Nephron progenitor cell (in vitro differentiated cells): ENCODE data around the gene ANKFY1.
"Not testable (repeated sequence)": the region's sequence is repeated elsewhere in the genome, so short reads cannot be mapped to it uniquely, and the experiment has no call there.

ENCODE experiments used
- DNase-seq: peaks from one replicate; pipeline ENCODE4 v3.0.0; 2021
- H3K27ac Mint-ChIP-seq: 2 replicates; pipeline ENCODE4 v1.8.0; 2021; ENCODE audit warnings: mild to moderate bottlenecking, moderate library complexity, mixed read lengths
- H3K27me3 Mint-ChIP-seq: 2 replicates; pipeline ENCODE4 v1.8.0; 2021; ENCODE audit warnings: mild to moderate bottlenecking, low read depth, mixed read lengths; ENCODE audit not compliant: poor library complexity
- H3K36me3 Mint-ChIP-seq: 2 replicates; pipeline ENCODE4 v1.8.0; 2021; ENCODE audit warnings: low read depth, mixed read lengths
- H3K4me1 Mint-ChIP-seq: 2 replicates; pipeline ENCODE4 v1.8.0; 2021; ENCODE audit warnings: mixed read lengths
- H3K4me3 Mint-ChIP-seq: 2 replicates; pipeline ENCODE4 v1.8.0; 2021; ENCODE audit warnings: mild to moderate bottlenecking, moderate library complexity, mixed read lengths
- H3K9me3 Mint-ChIP-seq: 2 replicates; pipeline ENCODE4 v1.8.0; 2021; ENCODE audit warnings: mild to moderate bottlenecking, moderate library complexity, mixed read lengths
- TF ChIP-seq, protein P1 (sequence below): fragments of 200-600 bp; sonication (generic); IDR thresholded peaks from 2 replicates; pipeline ENCODE4 v1.5.0; 2021; ENCODE audit warnings: antibody characterized with exemption

ANKFY1 gene

DNA sequence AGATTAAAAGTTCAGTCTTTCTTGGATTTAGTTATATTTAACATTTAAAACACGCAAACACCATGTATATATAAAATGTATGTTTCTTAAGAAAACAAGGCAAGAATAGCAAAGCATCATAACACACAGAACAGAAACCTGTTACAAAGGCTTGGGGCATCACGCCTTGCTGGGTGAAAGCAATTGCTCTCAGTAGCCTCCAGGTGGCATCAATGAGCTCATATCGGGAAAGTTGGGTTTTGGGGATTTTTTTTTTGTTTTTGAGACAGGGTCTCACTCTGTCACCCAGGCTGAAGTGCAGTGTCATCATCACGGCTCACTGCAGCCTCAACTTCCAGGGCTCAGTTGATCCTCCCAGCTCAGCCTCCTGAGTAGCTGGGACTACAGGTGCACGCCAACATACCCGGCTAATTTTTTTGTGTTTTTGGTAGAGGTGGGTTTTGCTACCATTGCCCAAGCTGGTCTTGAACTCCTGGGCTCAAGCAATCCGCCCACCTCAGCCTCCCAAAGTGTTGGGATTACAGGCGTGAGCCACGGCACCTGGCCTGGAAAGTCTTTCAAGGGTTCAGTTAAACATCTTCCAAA lies 63.9 kb downstream of the ANKFY1 start:
- H3K4me3 Mint-ChIP-seq = no peak overlapping the region
- DNase-seq = peak; percentile 46
- no peaks in the 10 kb centered on the region for H3K27me3 Mint-ChIP-seq
- no peaks in the 10 kb centered on the region for H3K4me1 Mint-ChIP-seq
- peaks cover 38% of the 10 kb centered on the region for H3K36me3 Mint-ChIP-seq
- H3K27ac Mint-ChIP-seq = no peak overlapping the region
- H3K9me3 Mint-ChIP-seq = no peaks in the 10 kb centered on the region
- TF ChIP-seq, protein P1, sequence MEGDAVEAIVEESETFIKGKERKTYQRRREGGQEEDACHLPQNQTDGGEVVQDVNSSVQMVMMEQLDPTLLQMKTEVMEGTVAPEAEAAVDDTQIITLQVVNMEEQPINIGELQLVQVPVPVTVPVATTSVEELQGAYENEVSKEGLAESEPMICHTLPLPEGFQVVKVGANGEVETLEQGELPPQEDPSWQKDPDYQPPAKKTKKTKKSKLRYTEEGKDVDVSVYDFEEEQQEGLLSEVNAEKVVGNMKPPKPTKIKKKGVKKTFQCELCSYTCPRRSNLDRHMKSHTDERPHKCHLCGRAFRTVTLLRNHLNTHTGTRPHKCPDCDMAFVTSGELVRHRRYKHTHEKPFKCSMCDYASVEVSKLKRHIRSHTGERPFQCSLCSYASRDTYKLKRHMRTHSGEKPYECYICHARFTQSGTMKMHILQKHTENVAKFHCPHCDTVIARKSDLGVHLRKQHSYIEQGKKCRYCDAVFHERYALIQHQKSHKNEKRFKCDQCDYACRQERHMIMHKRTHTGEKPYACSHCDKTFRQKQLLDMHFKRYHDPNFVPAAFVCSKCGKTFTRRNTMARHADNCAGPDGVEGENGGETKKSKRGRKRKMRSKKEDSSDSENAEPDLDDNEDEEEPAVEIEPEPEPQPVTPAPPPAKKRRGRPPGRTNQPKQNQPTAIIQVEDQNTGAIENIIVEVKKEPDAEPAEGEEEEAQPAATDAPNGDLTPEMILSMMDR = peak; percentile 69

DNA sequence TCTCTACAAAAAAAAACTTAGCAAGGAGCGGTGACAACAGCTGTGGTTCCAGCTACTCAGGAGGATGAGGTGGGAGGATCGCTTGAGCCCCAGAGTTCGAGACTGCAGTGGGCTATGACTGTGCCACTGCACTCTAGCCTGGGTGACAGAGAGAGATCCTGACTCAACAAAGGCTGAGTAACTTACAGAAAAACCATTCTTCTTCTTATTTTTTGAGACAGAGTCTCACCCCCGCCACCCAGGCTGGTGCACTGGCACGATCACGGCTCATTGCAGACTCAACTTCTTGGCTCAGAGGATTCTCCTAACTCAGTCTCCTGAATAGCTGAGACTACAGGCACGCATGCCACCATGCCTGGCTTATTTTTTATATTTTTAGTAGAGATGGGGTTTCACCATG lies 64.8 kb downstream of the ANKFY1 start:
- H3K27me3 Mint-ChIP-seq = no peaks in the 10 kb centered on the region
- no peak for DNase-seq
- no peaks in the 10 kb centered on the region for H3K9me3 Mint-ChIP-seq
- no peak overlapping the region for H3K4me3 Mint-ChIP-seq
- H3K4me1 Mint-ChIP-seq = no peaks in the 10 kb centered on the region
- no peak overlapping the region for H3K27ac Mint-ChIP-seq
- TF ChIP-seq, protein P1 = no peak
- H3K36me3 Mint-ChIP-seq = peaks cover 38% of the 10 kb centered on the region

DNA sequence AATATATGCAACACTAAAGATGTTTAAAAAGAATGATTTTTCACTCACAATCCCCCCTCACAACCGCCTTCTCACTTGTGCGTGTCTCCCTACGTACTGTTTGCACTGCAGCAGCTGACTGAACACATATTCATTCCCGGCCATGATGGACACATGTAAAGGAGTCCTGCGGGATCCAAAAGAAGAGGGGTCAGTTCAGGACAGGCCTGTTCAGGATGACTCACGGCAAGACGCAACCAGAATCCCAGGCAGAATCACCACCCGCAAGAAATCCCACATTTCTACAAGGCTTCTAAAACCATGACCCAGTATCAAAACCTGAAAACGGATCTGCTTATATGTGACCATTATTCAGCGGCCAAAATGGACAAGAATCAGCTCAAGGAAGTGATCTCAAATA lies 68.5 kb downstream of the ANKFY1 start:
- Mint-ChIP-seq H3K9me3 (no peaks in the 10 kb centered on the region), H3K27ac (no peak overlapping the region), H3K4me1 (no peaks in the 10 kb centered on the region), H3K4me3 (no peak overlapping the region), H3K36me3 (peaks cover 47% of the 10 kb centered on the region), H3K27me3 (no peaks in the 10 kb centered on the region)
- DNase-seq = no peak
- TF ChIP-seq, protein P1 = no peak

DNA sequence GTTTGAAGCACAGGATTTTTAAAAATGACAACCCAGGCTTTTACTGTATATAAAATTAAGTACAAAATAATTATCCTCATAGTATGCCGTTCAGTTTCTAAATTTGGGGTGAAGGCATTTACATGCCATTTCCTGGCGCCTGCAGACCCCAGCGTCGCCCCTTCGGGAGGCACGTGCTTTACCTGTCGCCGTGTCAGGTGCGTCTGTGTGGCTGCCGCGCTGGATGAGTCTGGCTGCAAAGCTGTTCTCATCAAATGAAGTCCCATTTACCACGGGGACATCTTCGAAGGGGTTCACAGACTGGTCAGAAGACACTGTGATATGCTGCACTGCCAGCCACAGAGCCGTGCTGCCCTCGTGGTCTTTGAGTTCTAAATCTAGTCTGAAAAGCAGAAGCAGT lies 69.0 kb downstream of the ANKFY1 start:
- Mint-ChIP-seq H3K27ac (no peak overlapping the region), H3K36me3 (peaks cover 51% of the 10 kb centered on the region), H3K4me3 (no peak overlapping the region), H3K4me1 (no peaks in the 10 kb centered on the region), H3K9me3 (no peaks in the 10 kb centered on the region), H3K27me3 (no peaks in the 10 kb centered on the region)
- TF ChIP-seq, protein P1 = no peak
- DNase-seq = no peak

DNA sequence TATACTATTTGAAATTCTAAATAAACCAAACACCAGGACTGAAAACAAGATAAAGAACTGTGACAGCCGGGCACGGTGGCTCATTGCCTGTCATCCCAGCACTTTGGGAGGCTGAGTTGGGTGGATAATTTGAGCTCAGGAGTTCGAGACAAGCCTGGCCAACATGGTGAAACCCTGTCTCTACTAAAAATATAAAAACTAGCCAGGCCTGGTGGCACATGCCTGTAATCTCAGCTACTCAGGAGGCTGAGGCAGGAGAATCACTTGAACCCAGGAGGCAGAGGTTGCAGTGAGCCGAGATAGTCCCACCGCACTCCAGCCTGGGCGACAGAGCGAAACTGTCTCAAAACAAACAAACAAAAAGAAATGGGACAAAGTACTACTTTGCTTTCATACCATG lies 73.0 kb downstream of the ANKFY1 start:
- Mint-ChIP-seq H3K36me3 (peaks cover 71% of the 10 kb centered on the region), H3K4me1 (peaks cover 25% of the 10 kb centered on the region)
- H3K9me3 Mint-ChIP-seq, H3K4me3 Mint-ChIP-seq, H3K27me3 Mint-ChIP-seq, DNase-seq, H3K27ac Mint-ChIP-seq: not testable (repeated sequence)

DNA sequence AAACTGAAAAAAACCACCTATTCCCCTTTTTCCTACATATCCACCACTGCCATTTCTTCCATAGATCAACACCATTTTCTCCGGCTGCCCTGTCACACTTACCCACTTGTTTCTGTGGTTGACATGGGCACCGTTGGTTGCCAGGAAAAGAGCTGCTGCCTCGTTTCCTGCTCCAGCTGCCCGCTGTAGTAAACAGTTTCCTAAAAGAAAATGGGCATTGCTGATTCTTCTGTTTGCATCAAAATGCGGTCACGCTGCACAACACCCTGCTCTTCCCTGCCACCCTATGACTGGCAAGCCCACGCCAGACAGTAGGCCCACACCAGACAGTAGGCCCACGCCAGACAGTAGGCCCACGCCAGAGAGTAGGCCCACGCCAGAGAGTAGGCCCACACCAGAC lies 74.5 kb downstream of the ANKFY1 start:
- Mint-ChIP-seq H3K27me3 (no peaks in the 10 kb centered on the region), H3K9me3 (no peaks in the 10 kb centered on the region), H3K4me3 (no peak overlapping the region), H3K27ac (no peak overlapping the region), H3K4me1 (peaks cover 29% of the 10 kb centered on the region), H3K36me3 (peaks cover 57% of the 10 kb centered on the region)
- no peak for DNase-seq
- TF ChIP-seq, protein P1 = no peak
